ENCODE data around the gene TMEM45B.
"Not testable (repeated sequence)": the region's sequence is repeated elsewhere in the genome, so short reads cannot be mapped to it uniquely, and the experiment has no call there.

Gene TMEM45B

DNA sequence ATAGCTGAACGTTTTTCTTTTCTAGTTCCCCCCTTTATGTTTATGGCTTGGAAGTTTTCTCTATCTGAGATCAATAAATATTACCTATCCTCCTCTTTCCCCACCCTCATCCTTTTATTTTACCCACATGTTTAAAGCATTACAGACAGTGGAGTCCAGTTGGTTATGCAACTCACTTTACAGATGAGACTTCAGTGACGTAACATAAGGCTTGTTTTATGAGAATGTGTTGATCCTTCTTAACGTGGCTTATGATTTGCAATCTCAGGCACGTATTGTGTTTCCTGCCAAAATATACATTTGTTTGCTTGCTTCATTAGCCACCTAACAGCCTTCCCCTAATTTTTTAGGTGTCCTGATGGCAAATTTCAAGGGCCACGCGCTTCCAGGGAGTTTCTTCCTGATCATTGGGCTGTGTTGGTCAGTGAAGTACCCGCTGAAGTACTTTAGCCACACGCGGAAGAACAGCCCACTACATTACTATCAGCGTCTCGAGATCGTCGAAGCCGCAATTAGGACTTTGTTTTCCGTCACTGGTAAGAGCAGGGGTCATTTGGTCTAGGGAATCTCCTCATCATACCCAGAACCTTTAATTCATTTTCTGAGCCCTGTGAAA, 36.6 kb downstream of the TMEM45B start:
- FAIRE-seq = no peak
- DNase-seq (ENCODE audit: low spot score) = no peak

DNA sequence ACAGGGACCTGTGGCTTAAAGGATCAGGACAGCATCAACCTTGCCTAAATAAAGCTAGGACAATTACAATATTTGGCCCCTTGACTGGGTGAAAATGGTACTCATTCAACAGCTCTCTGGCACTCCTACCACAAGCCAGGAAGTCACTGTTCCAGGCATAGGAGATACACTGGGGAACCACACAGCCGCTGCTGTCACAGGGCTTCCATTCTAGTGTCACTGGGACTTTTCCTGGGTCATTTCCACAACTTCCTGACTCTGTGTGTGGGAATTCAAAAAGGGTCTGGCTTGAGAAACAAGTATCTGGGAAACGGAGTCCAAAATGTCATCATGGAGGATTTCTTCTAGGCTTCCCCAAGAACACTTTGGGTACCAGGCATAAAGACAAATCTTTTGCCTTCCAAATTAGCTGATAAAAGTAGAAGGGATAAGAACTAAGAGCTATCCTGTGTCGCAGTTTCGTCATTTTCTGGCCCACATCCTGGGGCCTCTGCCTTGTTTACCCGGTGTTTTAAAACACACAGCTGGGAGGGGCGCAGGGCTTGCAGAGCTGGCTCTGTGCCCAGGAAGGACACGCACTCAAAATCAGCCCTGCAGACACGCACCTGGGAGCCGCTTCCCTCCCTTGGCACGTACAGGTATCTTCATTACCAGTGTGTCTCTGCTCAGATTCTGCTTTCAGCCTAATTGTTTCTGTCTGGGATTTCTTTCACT, 38.0 kb downstream of the TMEM45B start:
- FAIRE-seq (no peak), DNase-seq (ENCODE audit: low spot score) (peak; percentile 44)

DNA sequence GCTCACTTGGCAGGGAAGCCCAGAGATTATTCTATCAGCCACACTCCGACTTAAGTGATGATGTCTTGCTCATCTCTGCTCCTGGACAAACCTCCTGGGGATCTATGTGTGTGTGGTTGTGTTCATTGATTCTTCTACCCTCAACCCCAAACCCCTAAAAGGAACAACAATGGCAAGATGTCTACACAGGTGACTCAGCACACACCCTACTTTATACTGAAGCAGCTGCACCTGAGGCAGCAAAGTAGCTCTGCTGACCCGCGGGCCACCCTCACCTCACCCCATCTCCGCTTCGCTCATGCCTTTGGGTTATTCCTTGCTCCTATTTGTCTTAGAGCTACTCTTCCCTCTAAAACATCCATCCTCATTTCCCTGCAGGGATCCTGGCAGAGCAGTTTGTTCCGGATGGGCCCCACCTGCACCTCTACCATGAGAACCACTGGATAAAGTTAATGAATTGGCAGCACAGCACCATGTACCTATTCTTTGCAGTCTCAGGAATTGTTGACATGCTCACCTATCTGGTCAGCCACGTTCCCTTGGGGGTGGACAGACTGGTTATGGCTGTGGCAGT, 38.7 kb downstream of the TMEM45B start:
- FAIRE-seq (no peak), DNase-seq (ENCODE audit: low spot score) (no peak)

DNA sequence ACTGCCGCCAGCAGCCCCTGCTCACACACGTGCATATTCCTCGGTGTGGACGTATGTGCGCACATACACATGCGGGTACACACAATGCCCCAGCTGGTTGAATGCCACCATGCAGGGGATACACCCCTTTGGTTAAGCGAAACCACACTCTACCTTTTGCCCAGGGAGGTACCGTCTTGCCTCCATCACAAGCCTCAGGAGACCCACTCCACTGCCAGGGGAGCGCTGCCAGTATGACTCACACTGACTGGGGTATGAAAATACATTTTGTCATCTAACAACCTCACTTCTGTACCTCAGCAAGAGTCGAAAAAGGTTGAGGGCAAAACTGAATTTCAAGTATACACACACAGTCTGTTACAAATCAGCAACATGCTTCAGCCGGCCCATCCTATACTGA, 39.4 kb downstream of the TMEM45B start:
- FAIRE-seq = no peak
- no peak for DNase-seq (ENCODE audit: low spot score)

DNA sequence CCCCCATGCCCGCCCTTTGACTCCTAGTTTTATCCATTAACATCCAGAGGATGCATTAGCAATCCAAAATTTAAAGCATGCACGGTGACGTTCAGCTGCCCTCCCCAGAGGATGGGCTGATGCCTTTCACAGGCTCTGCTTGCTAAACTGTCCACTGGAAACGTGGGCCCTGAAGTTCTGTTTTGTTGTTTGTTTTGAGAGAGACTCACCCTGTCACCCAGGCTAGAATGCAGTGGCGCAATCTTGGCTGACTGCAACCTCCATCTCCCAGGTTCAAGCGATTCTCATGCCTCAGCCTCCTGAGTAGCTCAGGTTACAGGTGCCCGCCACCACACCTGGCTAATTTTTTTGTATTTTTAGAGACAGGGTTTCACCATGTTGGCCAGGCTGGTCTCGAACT, 40.4 kb downstream of the TMEM45B start:
- DNase-seq (ENCODE audit: low spot score) (no peak), FAIRE-seq (no peak)

DNA sequence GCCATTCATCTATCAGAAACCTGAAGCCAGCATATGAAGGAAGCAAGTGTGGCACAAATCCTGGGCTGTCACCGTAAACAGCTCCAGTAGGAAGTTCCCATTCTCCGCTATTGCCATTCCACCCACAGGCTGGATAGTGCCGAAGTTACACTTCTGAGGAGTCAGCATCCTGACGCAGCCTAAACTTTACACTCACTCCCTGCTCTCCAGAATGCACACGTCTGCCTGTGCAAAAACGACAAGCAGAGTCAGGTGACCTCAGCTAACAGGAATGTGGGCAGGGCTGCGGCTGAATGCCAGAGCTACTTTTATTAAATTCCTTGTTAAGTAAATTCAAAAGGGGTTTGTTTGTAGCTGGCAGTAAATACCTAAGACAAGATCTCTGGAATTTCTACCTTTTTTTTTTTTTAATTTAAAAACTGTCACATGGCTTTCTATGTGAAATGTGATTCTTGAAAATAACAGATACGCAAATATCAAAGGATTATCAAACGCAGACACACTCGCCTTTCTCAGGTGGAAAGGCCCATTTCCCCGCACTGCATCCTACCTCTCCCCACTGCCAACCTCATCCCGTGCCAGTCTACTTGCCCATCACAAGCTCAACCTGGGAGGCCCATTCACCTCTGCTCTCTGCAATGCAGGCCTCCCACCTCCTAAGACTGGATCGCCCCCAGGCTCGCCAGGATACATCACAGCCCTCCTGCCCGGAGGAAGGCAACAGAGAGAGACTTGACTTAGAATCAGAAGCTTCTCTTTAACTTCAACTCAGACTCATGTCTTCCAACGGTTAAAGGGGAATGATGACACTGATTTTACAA, 46.3 kb downstream of the TMEM45B start:
- no peak for FAIRE-seq
- peak; percentile 89 for DNase-seq (ENCODE audit: low spot score)

DNA sequence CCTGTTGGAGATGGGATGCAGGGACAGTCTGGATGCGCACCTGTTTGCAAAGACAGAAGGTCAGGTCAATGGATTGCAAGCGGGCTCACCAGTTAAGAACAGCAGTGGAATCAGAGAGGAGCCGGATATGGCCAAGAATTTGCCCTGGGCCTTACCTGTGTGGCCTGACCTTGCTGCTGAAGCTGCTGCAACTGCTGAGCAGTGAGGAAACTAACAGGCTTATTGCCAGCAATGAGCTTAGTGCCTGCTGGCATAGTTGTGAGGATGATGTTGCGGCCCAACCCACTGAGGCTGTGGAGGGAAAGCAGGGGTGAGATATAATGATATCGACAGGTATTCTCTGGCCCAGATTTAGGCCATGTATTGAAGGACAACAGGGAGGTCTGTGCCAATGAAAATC, 49.2 kb downstream of the TMEM45B start:
- no peak for DNase-seq (ENCODE audit: low spot score)
- no peak for FAIRE-seq

DNA sequence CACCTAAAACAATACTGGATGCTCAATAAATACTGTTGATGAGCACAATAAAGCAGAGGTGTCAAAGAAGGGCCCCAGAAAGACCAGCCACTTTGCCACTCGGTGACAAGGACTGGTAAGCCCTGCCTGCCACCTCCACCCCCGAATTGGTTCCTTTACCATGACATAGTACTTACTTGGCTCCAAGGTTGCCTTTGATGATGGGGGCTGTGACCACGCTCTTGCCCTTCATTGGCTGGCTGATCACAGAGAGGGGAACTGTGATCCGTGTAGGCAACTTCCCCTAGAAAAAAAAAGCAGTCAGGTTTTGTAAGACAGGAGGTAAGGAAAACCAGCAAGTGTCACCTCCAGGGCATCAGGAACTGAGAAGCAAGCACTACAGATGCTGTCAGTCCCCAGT, 50.1 kb downstream of the TMEM45B start:
- FAIRE-seq = no peak

DNA sequence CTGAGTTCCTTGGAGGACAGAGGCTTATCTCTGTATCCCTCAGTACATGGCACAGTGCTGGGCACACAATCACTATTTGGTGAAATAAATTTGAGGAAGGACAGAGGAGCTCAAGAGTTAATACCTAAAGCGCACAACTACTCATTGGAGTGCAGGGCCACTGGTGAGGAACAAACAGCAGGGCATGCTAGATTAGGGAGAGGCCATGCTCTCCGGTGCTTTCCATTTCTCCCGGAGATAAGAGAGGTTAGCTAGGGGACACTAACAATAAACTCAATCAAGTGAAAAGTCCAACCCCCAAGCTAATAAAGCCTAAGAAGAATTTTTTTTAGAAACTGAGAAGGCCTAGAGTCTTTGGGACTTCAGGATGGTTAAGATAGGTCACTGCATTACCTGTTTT, 50.7 kb downstream of the TMEM45B start:
- no peak for DNase-seq (ENCODE audit: low spot score)
- FAIRE-seq = no peak

More for the DNA sequence above, 50.1 kb downstream of the TMEM45B start:
- DNase-seq (ENCODE audit: low spot score) = no peak

DNA sequence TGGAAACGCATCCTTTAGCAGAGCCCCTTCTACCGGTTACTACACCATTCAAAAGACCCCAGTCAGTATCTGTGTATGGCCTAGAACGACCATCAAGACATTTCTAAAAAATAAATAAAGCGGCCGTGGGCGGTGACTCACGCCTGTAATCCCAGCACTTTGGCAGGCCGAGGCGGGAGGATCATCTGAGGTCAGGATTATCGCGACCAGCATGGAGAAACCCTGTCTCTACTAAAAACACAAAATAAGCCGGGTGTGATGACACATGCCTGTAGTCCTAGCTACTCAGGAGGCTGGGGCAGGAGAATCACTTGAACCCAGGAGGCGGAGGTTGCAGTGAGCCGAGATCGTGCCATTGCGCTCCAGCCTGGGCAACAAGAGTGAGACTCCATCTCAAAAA, 53.0 kb downstream of the TMEM45B start:
- DNase-seq (ENCODE audit: low spot score); FAIRE-seq: not testable (repeated sequence)

DNA sequence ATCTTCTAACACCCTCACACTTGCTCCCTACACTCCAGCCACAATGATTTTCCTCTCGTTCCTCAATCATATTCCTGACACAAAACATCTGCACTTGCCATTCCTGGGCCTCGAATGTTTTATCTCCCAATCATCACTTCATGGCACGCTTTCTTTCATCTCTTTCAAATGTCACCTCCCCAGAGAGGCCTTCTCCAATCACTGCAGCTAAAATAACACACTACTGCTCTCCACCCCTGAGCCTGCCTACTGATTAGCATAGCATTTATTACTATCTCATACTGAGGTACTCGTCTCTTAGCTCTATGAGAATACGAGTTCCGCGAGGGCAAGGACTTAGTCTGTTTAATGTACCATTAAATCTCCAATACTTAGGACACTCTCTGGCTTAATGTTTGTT, 56.3 kb downstream of the TMEM45B start:
- DNase-seq (ENCODE audit: low spot score) (no peak), FAIRE-seq (no peak)

DNA sequence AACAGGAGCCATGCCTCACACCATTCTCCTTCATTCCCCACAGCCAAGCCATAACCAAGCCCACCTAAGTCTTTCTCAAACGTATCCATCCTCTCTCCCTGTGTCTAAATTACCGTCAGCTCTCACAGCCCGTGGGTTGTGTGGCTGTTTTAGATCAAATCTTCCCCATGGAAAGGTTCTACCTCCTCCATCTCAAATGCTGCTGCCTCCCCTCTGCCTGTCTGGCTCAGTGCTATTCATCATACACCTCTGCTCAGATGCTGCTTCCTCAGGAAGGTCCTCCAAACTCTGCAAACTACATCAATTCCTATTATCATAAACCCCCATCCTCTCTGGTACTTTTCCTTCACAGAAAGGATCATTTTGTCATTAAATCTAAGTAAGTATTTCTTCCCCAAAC, 64.7 kb downstream of the TMEM45B start:
- DNase-seq (ENCODE audit: low spot score) (no peak), FAIRE-seq (no peak)

DNA sequence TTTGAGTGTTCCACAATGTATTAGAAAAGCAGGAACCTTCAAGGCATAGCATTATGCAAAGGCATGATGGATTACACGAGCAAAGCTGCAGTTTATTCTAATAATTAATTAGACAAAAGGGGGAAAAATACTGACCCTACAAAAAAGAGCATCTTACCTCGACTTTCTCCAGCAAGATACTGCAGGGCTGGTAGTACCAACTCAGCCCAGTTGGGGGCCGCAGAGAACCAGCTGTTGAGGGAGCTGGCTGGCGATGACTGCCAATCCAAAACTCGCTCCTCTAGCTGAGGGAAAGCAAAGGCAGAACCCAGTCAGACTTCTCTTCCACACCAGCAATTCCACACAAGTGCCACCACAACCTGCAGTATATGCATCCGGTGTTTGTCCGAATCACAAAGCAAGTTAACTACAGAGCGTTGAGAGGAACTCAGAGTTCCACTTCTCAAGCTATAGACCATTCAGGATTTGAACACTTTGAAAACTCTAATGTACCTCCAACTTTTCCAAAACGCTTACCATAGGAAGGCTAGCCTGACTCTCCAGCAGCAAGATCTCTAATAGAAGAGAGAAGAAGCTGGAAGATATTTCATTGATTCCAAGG, 66.0 kb downstream of the TMEM45B start:
- DNase-seq (ENCODE audit: low spot score) = peak; percentile 40
- no peak for FAIRE-seq

DNA sequence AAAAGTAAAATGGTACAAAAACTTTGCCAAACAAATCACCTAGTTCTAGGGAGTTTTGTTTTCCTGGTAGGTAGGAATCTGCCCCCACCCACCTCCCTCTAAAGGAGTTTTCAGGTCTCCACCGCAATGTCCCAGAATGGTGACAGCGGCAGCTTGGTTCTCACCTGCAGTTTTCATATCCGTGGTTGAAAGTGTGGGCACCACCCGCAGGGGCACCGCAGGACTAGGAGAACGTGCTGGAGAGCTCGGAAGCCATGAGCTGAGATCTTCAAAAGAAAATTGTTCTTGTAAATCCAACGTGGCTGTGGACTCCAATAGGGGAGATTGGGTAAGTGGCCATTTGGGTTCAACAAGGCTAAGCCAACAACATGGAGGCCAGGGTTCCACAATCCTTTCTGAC, 68.9 kb downstream of the TMEM45B start:
- DNase-seq (ENCODE audit: low spot score) = no peak
- FAIRE-seq = no peak

DNA sequence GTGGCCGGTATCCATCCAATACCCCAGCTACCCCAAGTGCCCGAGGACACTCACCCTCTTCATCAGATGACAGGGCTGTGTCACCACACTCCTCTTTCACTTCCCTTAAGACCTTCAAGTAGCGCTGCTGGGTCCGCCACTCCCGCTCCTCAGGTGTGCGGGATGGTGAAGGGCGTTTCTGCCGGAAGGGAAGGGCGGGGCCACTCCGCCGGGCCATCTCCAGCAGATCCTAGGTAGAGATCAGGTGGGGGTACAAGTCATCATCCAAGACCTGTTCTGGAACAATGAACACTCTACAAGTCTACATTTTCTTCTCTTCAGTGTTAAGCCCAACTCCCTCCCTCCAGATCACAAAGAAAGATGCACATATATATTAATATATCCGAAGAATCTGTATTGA, 69.7 kb downstream of the TMEM45B start:
- DNase-seq (ENCODE audit: low spot score) = no peak
- FAIRE-seq = no peak

DNA sequence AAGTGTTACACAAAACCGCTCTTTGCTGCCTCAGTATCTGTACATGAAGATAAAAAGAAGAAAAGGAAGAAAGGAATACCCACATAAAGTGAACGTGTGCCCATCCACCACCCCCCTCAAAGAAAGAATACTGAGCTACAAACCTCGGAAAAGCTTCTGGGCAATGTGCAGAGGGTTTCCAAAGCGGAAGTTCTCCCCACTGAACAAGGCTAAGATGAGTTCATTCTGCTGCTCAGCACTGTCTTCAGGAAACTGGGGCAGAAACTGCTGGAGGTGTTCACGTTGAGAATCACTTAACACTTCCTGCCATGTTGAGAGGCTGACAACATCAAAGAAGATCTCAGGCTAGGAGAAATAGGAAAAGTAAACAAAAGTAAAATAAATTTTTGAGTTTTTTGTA, 72.8 kb downstream of the TMEM45B start:
- no peak for FAIRE-seq
- no peak for DNase-seq (ENCODE audit: low spot score)

DNA sequence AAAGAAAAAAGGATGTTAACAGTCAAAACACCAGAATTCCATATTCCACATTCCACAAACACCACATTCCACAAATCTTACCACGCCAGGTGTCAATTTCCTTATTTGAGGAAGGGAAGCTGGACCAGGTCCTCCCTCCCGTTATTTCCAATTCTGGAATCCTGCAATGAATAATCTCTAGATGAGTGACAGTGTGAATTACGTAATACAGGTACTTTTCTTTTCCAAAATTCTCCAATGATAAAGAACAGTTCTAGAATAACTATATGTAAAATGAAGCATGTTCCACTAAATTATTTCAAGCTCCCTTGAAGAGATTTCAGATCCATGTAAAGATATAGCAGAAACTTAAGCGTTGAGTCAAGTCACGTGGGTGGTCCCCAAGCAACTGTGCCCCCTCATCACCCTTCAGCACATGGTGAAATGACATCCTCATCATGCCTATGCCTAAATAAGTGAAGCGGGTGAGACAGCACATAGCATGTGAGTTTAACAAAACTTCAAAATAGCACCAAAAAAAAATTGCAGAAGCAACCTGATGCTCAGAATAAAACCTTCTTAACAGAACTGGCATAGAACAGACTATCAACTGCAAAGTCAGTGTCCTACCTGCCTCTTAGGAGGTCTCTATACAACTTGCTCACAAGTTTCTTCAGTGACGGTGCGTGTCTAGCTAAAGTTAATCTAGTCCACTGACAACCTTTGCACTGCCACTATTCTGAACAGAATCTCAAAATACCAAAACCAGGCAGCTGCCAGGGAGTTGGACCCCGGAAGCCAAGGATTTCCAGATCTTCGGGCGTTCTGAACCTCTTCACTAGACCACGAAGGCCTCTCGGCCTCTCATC, 78.9 kb downstream of the TMEM45B start:
- DNase-seq (ENCODE audit: low spot score) = no peak
- no peak for FAIRE-seq

DNA sequence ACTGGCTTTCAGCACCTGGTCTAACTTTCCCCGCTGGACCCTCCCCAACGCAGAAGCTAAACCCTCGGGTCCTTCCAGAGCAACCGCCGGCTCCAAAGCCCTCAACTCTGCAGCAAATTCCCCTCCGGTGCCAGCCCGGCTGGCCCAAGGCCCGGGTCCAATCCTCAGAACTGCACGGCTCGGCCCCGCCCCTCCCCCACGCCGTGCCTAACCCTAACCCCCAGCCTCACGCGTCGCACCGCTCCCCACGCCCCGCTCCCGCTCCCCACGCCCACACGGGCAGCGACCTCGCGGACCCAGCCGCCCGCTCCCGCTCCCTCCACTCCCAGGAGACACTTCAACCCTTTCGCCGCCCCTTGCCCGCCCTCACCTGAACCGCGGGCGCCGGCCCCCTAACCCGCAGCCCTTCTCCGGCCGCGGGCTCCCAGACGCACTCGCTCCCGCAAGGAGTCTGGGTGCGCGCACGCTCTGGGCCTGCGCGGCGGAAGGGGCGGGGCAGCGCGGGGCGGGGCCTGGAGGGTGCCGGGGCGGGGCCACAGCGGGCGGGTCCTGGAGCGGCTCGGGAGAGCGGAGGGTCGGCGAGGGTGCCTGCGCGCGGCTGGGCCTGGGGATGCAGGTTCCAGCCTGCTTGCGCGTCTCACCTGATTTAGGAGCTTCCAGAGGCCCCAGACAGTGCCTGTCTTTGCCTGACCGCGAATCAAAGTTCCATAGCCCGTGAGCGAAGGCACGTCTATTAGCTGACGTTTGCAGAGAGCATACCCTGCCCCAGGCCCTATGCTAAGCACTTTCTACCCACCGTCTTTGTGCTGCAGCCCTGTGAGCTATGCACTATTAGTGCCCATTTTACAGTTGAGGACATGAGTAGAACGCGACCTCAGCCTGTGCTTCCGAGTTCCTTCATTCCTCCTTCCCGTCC, 79.7 kb downstream of the TMEM45B start, which contains the start of gene NFRKB:
NFRKB (minus strand) TSS at position 453 of the 916 bp plus-strand sequence. CDS start 2,729 bp downstream, outside the sequence.
- FAIRE-seq (no peak), DNase-seq (ENCODE audit: low spot score) (peak; percentile 93)

DNA sequence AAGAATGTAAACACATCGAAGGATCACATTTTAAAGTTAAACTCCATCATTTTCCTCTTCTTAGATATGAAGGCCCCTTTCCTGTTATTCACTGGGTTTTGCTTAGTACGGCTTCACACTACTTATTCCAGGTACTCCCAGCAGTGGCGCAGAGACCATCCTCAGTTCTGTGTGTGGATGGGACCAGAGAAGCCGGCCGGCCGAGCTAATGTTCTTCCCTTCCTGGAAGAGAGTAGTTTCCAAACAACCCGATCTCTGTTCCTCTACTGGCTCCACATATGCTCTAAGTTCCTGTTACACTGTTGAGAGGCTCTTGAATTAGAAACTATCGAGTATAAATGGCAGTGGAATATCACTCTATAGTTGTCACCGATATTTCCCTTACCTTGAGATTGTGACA, 80.4 kb downstream of the TMEM45B start:
- DNase-seq (ENCODE audit: low spot score) (no peak), FAIRE-seq (no peak)

DNA sequence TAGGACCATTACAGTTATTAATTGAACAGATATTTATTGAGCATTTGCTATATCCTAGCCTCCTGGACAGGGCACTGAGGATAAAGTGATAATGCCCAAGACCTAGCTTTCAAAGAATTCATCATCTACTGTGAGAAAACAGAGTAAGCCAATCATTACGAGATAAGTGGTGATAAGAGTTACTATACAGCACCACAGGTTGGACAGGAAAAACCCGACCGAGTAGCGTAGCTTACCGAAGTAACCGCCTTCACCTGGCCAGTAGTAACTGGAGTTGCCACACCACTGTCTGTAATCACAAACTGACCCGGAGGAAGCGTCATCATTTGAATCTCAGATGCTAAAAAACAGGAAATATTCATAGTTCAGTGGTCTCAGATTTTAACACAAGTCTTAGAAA, 89.8 kb downstream of the TMEM45B start:
- no peak for DNase-seq (ENCODE audit: low spot score)
- no peak for FAIRE-seq

Measured in urothelium cell line (cell line).